ENCODE results near the gene ST3GAL5.

Gene ST3GAL5

GRCh38 chr2:85787282-85787980, 101.4 kb downstream of the ST3GAL5 start:
- no peak for DNase-seq
